Endometrial microvascular endothelial cells (primary cell): ENCODE data around the gene FRY. TPM values are rescaled to one million over a fixed set of nuclear protein-coding genes. Genes with fewer than 3 reads are reported as not detected.

Source experiments
- in situ Hi-C: cut with HindIII; loops from 2 replicates; pipeline ENCODE4 v1.10.0; 2017; ENCODE audit warnings: low sequenced_read_pairs, low pct_unique_long_range_greater_than_20kb; ENCODE audit errors: inconsistent ontology term
- total RNA-seq: library from RNA; depleted of rRNA; stranded (reverse); fragments of >200 nt; gene quantifications from one replicate; pipeline ENCODE4 v1.2.3, GENCODE V29; 2015; ENCODE audit errors: inconsistent ontology term

Gene FRY
- total RNA-seq, 1 donor from 2014 or later = 43.5 TPM

GRCh38 chr13:32191452-32191998 lies 160.0 kb downstream of the FRY start:
- in situ Hi-C loops = no loop called here

GRCh38 chr13:32195713-32196112 lies 164.1 kb downstream of the FRY start:
- in situ Hi-C loops = no loop called here

GRCh38 chr13:32199168-32199567 lies 167.6 kb downstream of the FRY start:
- in situ Hi-C loops = no loop called here

GRCh38 chr13:32200741-32201140 lies 169.2 kb downstream of the FRY start:
- in situ Hi-C loops = no loop called here

- in situ Hi-C loops = no loop called here
Observed at GRCh38 chr13:32201809-32202208, 170.2 kb downstream of the FRY start.

GRCh38 chr13:32202268-32202667 lies 170.7 kb downstream of the FRY start:
- in situ Hi-C loops = no loop called here

- in situ Hi-C loops = no loop called here
Observed at GRCh38 chr13:32203221-32203620, 171.6 kb downstream of the FRY start.

- in situ Hi-C loops = no loop called here
Observed at GRCh38 chr13:32203736-32204135, 172.2 kb downstream of the FRY start.

GRCh38 chr13:32205431-32206096 lies 174.0 kb downstream of the FRY start:
- in situ Hi-C loops = no loop called here

- in situ Hi-C loops = no loop called here
Observed at GRCh38 chr13:32206097-32206740, 174.6 kb downstream of the FRY start.

GRCh38 chr13:32208860-32209259 lies 177.3 kb downstream of the FRY start:
- in situ Hi-C loops = no loop called here

GRCh38 chr13:32209652-32210051 lies 178.1 kb downstream of the FRY start:
- in situ Hi-C loops = no loop called here

- in situ Hi-C loops = no loop called here
Observed at GRCh38 chr13:32210101-32210500, 178.5 kb downstream of the FRY start.

GRCh38 chr13:32211813-32212212 lies 180.2 kb downstream of the FRY start:
- in situ Hi-C loops = no loop called here

- in situ Hi-C loops = no loop called here
Observed at GRCh38 chr13:32212421-32212820, 180.8 kb downstream of the FRY start.

GRCh38 chr13:32213626-32214025 lies 182.1 kb downstream of the FRY start:
- in situ Hi-C loops = no loop called here

GRCh38 chr13:32214071-32214470 lies 182.5 kb downstream of the FRY start:
- in situ Hi-C loops = no loop called here

GRCh38 chr13:32216281-32216680 lies 184.7 kb downstream of the FRY start:
- in situ Hi-C loops = no loop called here

- in situ Hi-C loops = no loop called here
Observed at GRCh38 chr13:32222046-32222676, 190.6 kb downstream of the FRY start.

GRCh38 chr13:32224916-32225315 lies 193.3 kb downstream of the FRY start:
- in situ Hi-C loops = no loop called here
